ENCODE measurements around the gene DNAAF1.

The DNAAF1 gene

DNA sequence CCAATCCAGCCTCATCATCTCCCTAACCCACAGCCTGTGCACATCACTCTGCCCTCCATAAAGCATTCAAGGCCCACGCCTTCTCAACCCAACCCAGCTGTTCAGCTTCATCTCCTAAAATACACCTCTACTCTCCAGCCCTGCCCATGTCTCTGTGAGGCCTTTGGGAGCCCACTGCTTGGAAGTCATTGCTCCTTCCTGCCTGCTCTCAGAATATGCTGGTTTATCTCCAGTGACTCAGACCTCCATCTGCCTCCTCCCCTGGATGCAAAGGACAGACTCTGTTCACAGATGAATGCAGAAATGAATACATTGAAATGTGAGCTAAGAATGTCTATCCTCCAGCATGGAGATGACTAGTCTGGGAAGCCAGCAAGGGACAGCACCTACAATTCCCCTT is 75.7 kb downstream of the DNAAF1 start:
- H4K20me1 ChIP-seq (ENCODE audit: insufficient read depth, low read length, poor library complexity, severe bottlenecking), result no peaks in the 10 kb centered on the region

DNA sequence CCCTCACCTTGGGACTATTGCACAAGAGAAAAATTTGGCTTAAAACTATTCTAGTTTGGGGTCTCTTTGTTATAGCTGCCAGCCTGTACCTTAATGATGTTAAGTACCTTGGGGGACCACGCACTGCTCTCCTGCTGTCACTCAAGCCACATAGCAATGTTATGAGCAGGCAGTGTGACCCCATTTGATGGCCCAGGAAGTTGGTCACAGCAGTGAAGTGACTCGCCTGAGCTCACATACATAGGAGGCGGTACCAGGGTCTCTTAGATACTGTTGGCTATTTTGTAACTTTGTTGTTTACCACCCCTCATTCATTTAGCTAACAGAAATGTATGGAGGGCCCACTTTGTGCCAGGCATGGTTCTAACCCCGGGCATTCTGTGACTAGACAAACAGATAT is 78.3 kb downstream of the DNAAF1 start:
- Histone ChIP-seq H3K4me2 (ENCODE audit: low read depth, low read length, poor library complexity, severe bottlenecking) (no peak overlapping the region), H3K4me1 (ENCODE audit: insufficient read depth, low read length, poor library complexity, severe bottlenecking) (no peaks in the 10 kb centered on the region), H3K9me2 (replicated peaks; ENCODE audit: low read depth, low read length) (no peaks in the 10 kb centered on the region), H3K27me3 (ENCODE audit: insufficient read depth, low read length, poor library complexity, severe bottlenecking) (no peaks in the 10 kb centered on the region), H3K79me2 (ENCODE audit: insufficient read depth, low read length) (no peaks in the 10 kb centered on the region), H2AFZ (ENCODE audit: low read length) (no peak overlapping the region; the same call in 1 of the 2 replicates), H3K36me3 (ENCODE audit: insufficient read depth, low read length) (no peaks in the 10 kb centered on the region), H3K4me3 (ENCODE audit: low read length, poor library complexity, severe bottlenecking) (no peak overlapping the region), H3K9ac (ENCODE audit: low read depth, low read length, poor library complexity, severe bottlenecking) (no peak overlapping the region), H4K20me1 (ENCODE audit: insufficient read depth, low read length, poor library complexity, severe bottlenecking) (no peaks in the 10 kb centered on the region), H3F3A (ENCODE audit: low read depth) (no peaks in the 10 kb centered on the region), H3K9me3 (ENCODE audit: insufficient read depth, low read depth, low read length) (no peaks in the 10 kb centered on the region)
- no peak for TF ChIP-seq EZH2phosphoT487 (IDR thresholded peaks at IDR 0.05; ENCODE audit: borderline replicate concordance)
- no peak for TF ChIP-seq CTCF (conservative IDR thresholded peaks at IDR 0.05; ENCODE audit: low read length)

More for the DNA sequence above, 75.7 kb downstream of the DNAAF1 start:
- Histone ChIP-seq H3K4me2 (ENCODE audit: low read depth, low read length, poor library complexity, severe bottlenecking) (no peak overlapping the region), H3K27me3 (ENCODE audit: insufficient read depth, low read length, poor library complexity, severe bottlenecking) (no peaks in the 10 kb centered on the region), H3K4me1 (ENCODE audit: insufficient read depth, low read length, poor library complexity, severe bottlenecking) (no peaks in the 10 kb centered on the region), H3K4me3 (ENCODE audit: low read length, poor library complexity, severe bottlenecking) (no peak overlapping the region), H3K79me2 (ENCODE audit: insufficient read depth, low read length) (no peaks in the 10 kb centered on the region), H2AFZ (ENCODE audit: low read length) (no peak overlapping the region), H3F3A (ENCODE audit: low read depth) (no peaks in the 10 kb centered on the region), H3K9me2 (replicated peaks; ENCODE audit: low read depth, low read length) (no peaks in the 10 kb centered on the region), H3K9me3 (ENCODE audit: insufficient read depth, low read depth, low read length) (no peaks in the 10 kb centered on the region), H3K9ac (ENCODE audit: low read depth, low read length, poor library complexity, severe bottlenecking) (no peak overlapping the region), H3K36me3 (ENCODE audit: insufficient read depth, low read length) (no peaks in the 10 kb centered on the region)
- no peak for TF ChIP-seq EZH2phosphoT487 (IDR thresholded peaks at IDR 0.05; ENCODE audit: borderline replicate concordance)
- TF ChIP-seq CTCF (conservative IDR thresholded peaks at IDR 0.05; ENCODE audit: low read length), result no peak

GRCh38 chr16:84224554-84224953 is 79.4 kb downstream of the DNAAF1 start:
- Histone ChIP-seq H3K4me2 (ENCODE audit: low read depth, low read length, poor library complexity, severe bottlenecking) (no peak overlapping the region), H3K4me1 (ENCODE audit: insufficient read depth, low read length, poor library complexity, severe bottlenecking) (no peaks in the 10 kb centered on the region), H2AFZ (ENCODE audit: low read length) (no peak overlapping the region), H3F3A (ENCODE audit: low read depth) (no peaks in the 10 kb centered on the region), H3K4me3 (ENCODE audit: low read length, poor library complexity, severe bottlenecking) (no peak overlapping the region), H3K27me3 (ENCODE audit: insufficient read depth, low read length, poor library complexity, severe bottlenecking) (no peaks in the 10 kb centered on the region), H3K9me3 (ENCODE audit: insufficient read depth, low read depth, low read length) (no peaks in the 10 kb centered on the region), H3K9me2 (replicated peaks; ENCODE audit: low read depth, low read length) (no peaks in the 10 kb centered on the region), H4K20me1 (ENCODE audit: insufficient read depth, low read length, poor library complexity, severe bottlenecking) (no peaks in the 10 kb centered on the region), H3K36me3 (ENCODE audit: insufficient read depth, low read length) (no peaks in the 10 kb centered on the region), H3K9ac (ENCODE audit: low read depth, low read length, poor library complexity, severe bottlenecking) (no peak overlapping the region), H3K79me2 (ENCODE audit: insufficient read depth, low read length) (no peaks in the 10 kb centered on the region)
- TF ChIP-seq CTCF (conservative IDR thresholded peaks at IDR 0.05; ENCODE audit: low read length), result no peak
- TF ChIP-seq EZH2phosphoT487 (IDR thresholded peaks at IDR 0.05; ENCODE audit: borderline replicate concordance), result no peak

Measured in Loucy (cell line).